Cardiac fibroblast (primary cell): ENCODE measurements around the gene CDHR3.

ENCODE experiments used
- DNase-seq, 2 donors: peaks; one replicate each; pipeline versions ENCODE4 v3.0.0 to v3.0.0-alpha.2; 2010; ENCODE audit warnings: low read depth in 2 of 2
- H3K4me3 ChIP-seq, 2 donors: replicated peaks in 1 of 2; 1 replicate in 1 of 2; 2 replicates in 1 of 2; pipeline ENCODE4 v1.5.1; 2011; ENCODE audit warnings: low read depth in 2 of 2, low read length in 2 of 2, mild to moderate bottlenecking in 2 of 2, moderate library complexity in 1 of 2
- CTCF ChIP-seq: IDR thresholded peaks from one replicate; pipeline ENCODE4 v1.5.1; 2011; ENCODE audit warnings: low read depth, mild to moderate bottlenecking, low read length, inconsistent platforms

Gene CDHR3

GRCh38 chr7:105985672-105986215, 22.7 kb downstream of the CDHR3 start:
- H3K4me3 ChIP-seq = no peak overlapping the region
- TF ChIP-seq CTCF = no peak
- DNase-seq = no peak

GRCh38 chr7:105987046-105987445, 24.0 kb downstream of the CDHR3 start:
- no peak for TF ChIP-seq CTCF
- H3K4me3 ChIP-seq = no peak overlapping the region
- no peak for DNase-seq

GRCh38 chr7:105988276-105988675, 25.2 kb downstream of the CDHR3 start:
- TF ChIP-seq CTCF = no peak
- no peak overlapping the region for H3K4me3 ChIP-seq
- no peak for DNase-seq

- DNase-seq = no peak
- no peak overlapping the region for H3K4me3 ChIP-seq
- no peak for TF ChIP-seq CTCF
Measured at GRCh38 chr7:105989191-105989590, 26.1 kb downstream of the CDHR3 start.

- H3K4me3 ChIP-seq = no peak overlapping the region
- DNase-seq = no peak
- no peak for TF ChIP-seq CTCF
Measured at GRCh38 chr7:105989686-105990085, 26.6 kb downstream of the CDHR3 start.

- TF ChIP-seq CTCF = no peak
- no peak for DNase-seq
- no peak overlapping the region for H3K4me3 ChIP-seq
Measured at GRCh38 chr7:105990141-105990540, 27.1 kb downstream of the CDHR3 start.
